Measurements from ENCODE around the gene PARVG.
A peak's percentile ranks its signal among the peaks of the same experiment; 100 is the strongest.

Gene PARVG

GRCh38 chr22:44154436-44154942 is 26.2 kb upstream of the PARVG start:
- H2BK12ac ChIP-seq (ENCODE audit: low read length): no peak overlapping the region
- no peak overlapping the region for H2AFZ ChIP-seq (ENCODE audit: low read length)
- H3K14ac ChIP-seq (ENCODE audit: low read length): no peak overlapping the region
- no peak overlapping the region for H3K18ac ChIP-seq (ENCODE audit: low read length)
- peaks cover 10 to 20% of the 10 kb centered on the region in 2 donors for H3K4me1 ChIP-seq (ENCODE audit: control insufficient read depth in 2 of 2, insufficient read depth in 1 of 2, low read depth in 1 of 2, low read length in 2 of 2)
- no peak overlapping the region for H2BK5ac ChIP-seq (ENCODE audit: low read length)
- H2AK5ac ChIP-seq (ENCODE audit: low read depth, low read length): no peak overlapping the region
- H3K36me3 ChIP-seq (replicated peaks in 1 of 2; ENCODE audit: control insufficient read depth in 2 of 2, insufficient read depth in 2 of 2, low read length in 2 of 2): no peaks in the 10 kb centered on the region
- no peak overlapping the region for H4K91ac ChIP-seq (ENCODE audit: low read depth, low read length, poor library complexity)
- H3K9me3 ChIP-seq (replicated peaks in 1 of 2; ENCODE audit: control insufficient read depth in 2 of 2, insufficient read depth in 1 of 2, low read depth in 1 of 2, low read length in 2 of 2): no peaks in the 10 kb centered on the region
- H3K4me2 ChIP-seq (ENCODE audit: insufficient read depth, low read length, poor library complexity, severe bottlenecking): no peak overlapping the region
- no peak for DNase-seq (ENCODE audit: low spot score)
- no peak overlapping the region for H3K9ac ChIP-seq (ENCODE audit: low read depth, low read length, poor library complexity)
- no peak overlapping the region for H2BK15ac ChIP-seq (ENCODE audit: low read length)
- 100% methylated on average over 2 of the region's 2 CpGs; no CpG with 5 or more reads in 1 of the 2 donors for WGBS, 2 donors (ENCODE audit: extremely low coverage in 2 of 2, insufficient read length in 2 of 2, insufficient replicate concordance in 1 of 2)
- no peak overlapping the region for H3K4ac ChIP-seq (ENCODE audit: low read length)
- no peak overlapping the region for H4K8ac ChIP-seq (ENCODE audit: low read depth, low read length)
- H3K79me1 ChIP-seq (ENCODE audit: low read depth, low read length): no peaks in the 10 kb centered on the region
- H2BK120ac ChIP-seq (ENCODE audit: low read depth, low read length): no peak overlapping the region
- no peak overlapping the region for H3K23ac ChIP-seq (ENCODE audit: low read depth, low read length, poor library complexity)
- no peaks in the 10 kb centered on the region for H3K27me3 ChIP-seq (ENCODE audit: control insufficient read depth in 3 of 3, insufficient read depth in 3 of 3, low read depth in 1 of 3, low read length in 3 of 3)
- no peak overlapping the region for H3K27ac ChIP-seq (replicated peaks; ENCODE audit: low read length)
- no peak overlapping the region for H3K4me3 ChIP-seq (ENCODE audit: low read length in 2 of 2)

- Histone ChIP-seq H2BK5ac (ENCODE audit: low read length) (peak overlapping the region; percentile 43), H2BK12ac (ENCODE audit: low read length) (peak overlapping the region; percentile 19), H3K23ac (ENCODE audit: low read depth, low read length, poor library complexity) (no peak overlapping the region), H3K27ac (replicated peaks; ENCODE audit: low read length) (no peak overlapping the region), H3K4me1 (ENCODE audit: control insufficient read depth in 2 of 2, insufficient read depth in 1 of 2, low read depth in 1 of 2, low read length in 2 of 2) (peaks cover 13 to 24% of the 10 kb centered on the region in 2 donors), H3K4me2 (ENCODE audit: insufficient read depth, low read length, poor library complexity, severe bottlenecking) (no peak overlapping the region), H3K9me3 (replicated peaks in 1 of 2; ENCODE audit: control insufficient read depth in 2 of 2, insufficient read depth in 1 of 2, low read depth in 1 of 2, low read length in 2 of 2) (no peaks in the 10 kb centered on the region), H3K79me1 (ENCODE audit: low read depth, low read length) (no peaks in the 10 kb centered on the region), H3K14ac (ENCODE audit: low read length) (peak overlapping the region; percentile 73), H2AFZ (ENCODE audit: low read length) (no peak overlapping the region), H3K36me3 (replicated peaks in 1 of 2; ENCODE audit: control insufficient read depth in 2 of 2, insufficient read depth in 2 of 2, low read length in 2 of 2) (no peaks in the 10 kb centered on the region), H2BK120ac (ENCODE audit: low read depth, low read length) (peak overlapping the region; percentile 37), H3K27me3 (ENCODE audit: control insufficient read depth in 3 of 3, insufficient read depth in 3 of 3, low read depth in 1 of 3, low read length in 3 of 3) (no peaks in the 10 kb centered on the region), H4K91ac (ENCODE audit: low read depth, low read length, poor library complexity) (no peak overlapping the region), H3K4me3 (ENCODE audit: low read length in 2 of 2) (no peak overlapping the region), H2BK15ac (ENCODE audit: low read length) (peak overlapping the region; percentile 72), H3K9ac (ENCODE audit: low read depth, low read length, poor library complexity) (no peak overlapping the region), H2AK5ac (ENCODE audit: low read depth, low read length) (peak overlapping the region; percentile 93), H3K18ac (ENCODE audit: low read length) (peak overlapping the region; percentile 86), H3K4ac (ENCODE audit: low read length) (peak overlapping the region; percentile 24), H4K8ac (ENCODE audit: low read depth, low read length) (no peak overlapping the region)
- DNase-seq (ENCODE audit: low spot score): no peak
- no CpG with 5 or more reads among the region's 14 CpGs for WGBS, 2 donors (ENCODE audit: extremely low coverage in 2 of 2, insufficient read length in 2 of 2, insufficient replicate concordance in 1 of 2)
Measured at GRCh38 chr22:44155115-44155514, 25.6 kb upstream of the PARVG start.

GRCh38 chr22:44157916-44158618 is 22.7 kb upstream of the PARVG start:
- Histone ChIP-seq H3K23ac (ENCODE audit: low read depth, low read length, poor library complexity) (no peak overlapping the region), H2BK5ac (ENCODE audit: low read length) (no peak overlapping the region), H2BK120ac (ENCODE audit: low read depth, low read length) (no peak overlapping the region), H3K4me3 (ENCODE audit: low read length in 2 of 2) (no peak overlapping the region), H3K4me1 (ENCODE audit: control insufficient read depth in 2 of 2, insufficient read depth in 1 of 2, low read depth in 1 of 2, low read length in 2 of 2) (peaks cover 16 to 24% of the 10 kb centered on the region in 2 donors), H3K27ac (replicated peaks; ENCODE audit: low read length) (no peak overlapping the region), H3K27me3 (ENCODE audit: control insufficient read depth in 3 of 3, insufficient read depth in 3 of 3, low read depth in 1 of 3, low read length in 3 of 3) (no peaks in the 10 kb centered on the region), H3K14ac (ENCODE audit: low read length) (no peak overlapping the region), H3K36me3 (replicated peaks in 1 of 2; ENCODE audit: control insufficient read depth in 2 of 2, insufficient read depth in 2 of 2, low read length in 2 of 2) (no peaks in the 10 kb centered on the region), H2AK5ac (ENCODE audit: low read depth, low read length) (no peak overlapping the region), H3K18ac (ENCODE audit: low read length) (no peak overlapping the region), H4K91ac (ENCODE audit: low read depth, low read length, poor library complexity) (no peak overlapping the region), H2AFZ (ENCODE audit: low read length) (no peak overlapping the region), H2BK12ac (ENCODE audit: low read length) (no peak overlapping the region), H3K4ac (ENCODE audit: low read length) (no peak overlapping the region), H2BK15ac (ENCODE audit: low read length) (no peak overlapping the region), H3K79me1 (ENCODE audit: low read depth, low read length) (no peaks in the 10 kb centered on the region), H3K9ac (ENCODE audit: low read depth, low read length, poor library complexity) (no peak overlapping the region), H3K4me2 (ENCODE audit: insufficient read depth, low read length, poor library complexity, severe bottlenecking) (no peak overlapping the region), H4K8ac (ENCODE audit: low read depth, low read length) (no peak overlapping the region), H3K9me3 (replicated peaks in 1 of 2; ENCODE audit: control insufficient read depth in 2 of 2, insufficient read depth in 1 of 2, low read depth in 1 of 2, low read length in 2 of 2) (no peaks in the 10 kb centered on the region)
- no peak for DNase-seq (ENCODE audit: low spot score)
- no CpG with 5 or more reads among the region's 13 CpGs for WGBS, 2 donors (ENCODE audit: extremely low coverage in 2 of 2, insufficient read length in 2 of 2, insufficient replicate concordance in 1 of 2)

GRCh38 chr22:44158816-44159215 is 21.9 kb upstream of the PARVG start:
- no peaks in the 10 kb centered on the region for H3K27me3 ChIP-seq (ENCODE audit: control insufficient read depth in 3 of 3, insufficient read depth in 3 of 3, low read depth in 1 of 3, low read length in 3 of 3)
- H3K4me1 ChIP-seq (ENCODE audit: control insufficient read depth in 2 of 2, insufficient read depth in 1 of 2, low read depth in 1 of 2, low read length in 2 of 2): peaks cover 16 to 21% of the 10 kb centered on the region in 2 donors
- H2AFZ ChIP-seq (ENCODE audit: low read length): peak overlapping the region; percentile 16
- no peak overlapping the region for H3K4me2 ChIP-seq (ENCODE audit: insufficient read depth, low read length, poor library complexity, severe bottlenecking)
- H3K14ac ChIP-seq (ENCODE audit: low read length): no peak overlapping the region
- H3K79me1 ChIP-seq (ENCODE audit: low read depth, low read length): no peaks in the 10 kb centered on the region
- no CpG with 5 or more reads among the region's 8 CpGs for WGBS, 2 donors (ENCODE audit: extremely low coverage in 2 of 2, insufficient read length in 2 of 2, insufficient replicate concordance in 1 of 2)
- H3K4ac ChIP-seq (ENCODE audit: low read length): no peak overlapping the region
- no peak overlapping the region for H4K91ac ChIP-seq (ENCODE audit: low read depth, low read length, poor library complexity)
- no peak overlapping the region for H2BK5ac ChIP-seq (ENCODE audit: low read length)
- H3K9me3 ChIP-seq (replicated peaks in 1 of 2; ENCODE audit: control insufficient read depth in 2 of 2, insufficient read depth in 1 of 2, low read depth in 1 of 2, low read length in 2 of 2): no peaks in the 10 kb centered on the region
- no peak overlapping the region for H3K27ac ChIP-seq (replicated peaks; ENCODE audit: low read length)
- no peaks in the 10 kb centered on the region for H3K36me3 ChIP-seq (replicated peaks in 1 of 2; ENCODE audit: control insufficient read depth in 2 of 2, insufficient read depth in 2 of 2, low read length in 2 of 2)
- H2AK5ac ChIP-seq (ENCODE audit: low read depth, low read length): no peak overlapping the region
- no peak overlapping the region for H2BK12ac ChIP-seq (ENCODE audit: low read length)
- H2BK120ac ChIP-seq (ENCODE audit: low read depth, low read length): no peak overlapping the region
- no peak overlapping the region for H3K23ac ChIP-seq (ENCODE audit: low read depth, low read length, poor library complexity)
- H3K4me3 ChIP-seq (ENCODE audit: low read length in 2 of 2): no peak overlapping the region
- no peak overlapping the region for H3K9ac ChIP-seq (ENCODE audit: low read depth, low read length, poor library complexity)
- peak overlapping the region; percentile 32 for H3K18ac ChIP-seq (ENCODE audit: low read length)
- H4K8ac ChIP-seq (ENCODE audit: low read depth, low read length): no peak overlapping the region
- no peak overlapping the region for H2BK15ac ChIP-seq (ENCODE audit: low read length)
- DNase-seq (ENCODE audit: low spot score): no peak

Data from neuronal stem cell (in vitro differentiated cells).